Activated CD8-positive, alpha-beta memory T cell treated with anti-CD3 and anti-CD28 coated beads, Interleukin-2, amount 50 U/mL, for 1 hour (primary cell): ENCODE measurements around the gene CD33.
"Not testable (repeated sequence)": the region's sequence is repeated elsewhere in the genome, so short reads cannot be mapped to it uniquely, and the experiment has no call there.

Experiments
- DNase-seq: peaks from one replicate; pipeline ENCODE4 v3.0.0-alpha.2; 2020; ENCODE audit errors: extremely low read depth

CD33 gene

GRCh38 chr19:51224898-51225393 is at the start of gene CD33:
Gene CD33 (plus strand): TSS chr19:51225080. CDS start chr19:51225119, 39 bp downstream.
- not testable (repeated sequence) for DNase-seq

- DNase-seq, result no peak
These were observed 45.6 kb upstream of the CD33 start for GRCh38 chr19:51179256-51179655.

- DNase-seq, result no peak
These were observed 43.4 kb upstream of the CD33 start for GRCh38 chr19:51181377-51181912.

- DNase-seq, result no peak
These were observed 42.9 kb upstream of the CD33 start for GRCh38 chr19:51181913-51182419.

- DNase-seq, result no peak
These were observed 41.3 kb upstream of the CD33 start for GRCh38 chr19:51183629-51184028.

GRCh38 chr19:51185069-51185867 is 39.6 kb upstream of the CD33 start:
- no peak for DNase-seq

- DNase-seq, result no peak
These were observed 39.0 kb upstream of the CD33 start for GRCh38 chr19:51185868-51186215.

- DNase-seq, result no peak
These were observed 38.6 kb upstream of the CD33 start for GRCh38 chr19:51186323-51186722.

GRCh38 chr19:51187395-51188226 is 37.3 kb upstream of the CD33 start:
- no peak for DNase-seq

GRCh38 chr19:51188227-51188559 is 36.7 kb upstream of the CD33 start:
- no peak for DNase-seq

- no peak for DNase-seq
These were observed 32.2 kb upstream of the CD33 start for GRCh38 chr19:51192689-51193088.

- DNase-seq, result no peak
These were observed 30.2 kb upstream of the CD33 start for GRCh38 chr19:51194527-51195315.

GRCh38 chr19:51195316-51195586 is 29.6 kb upstream of the CD33 start:
- DNase-seq, result no peak

GRCh38 chr19:51195616-51196015 is 29.3 kb upstream of the CD33 start:
- no peak for DNase-seq

GRCh38 chr19:51196181-51196580 is 28.7 kb upstream of the CD33 start:
- no peak for DNase-seq

GRCh38 chr19:51198641-51199040 is 26.2 kb upstream of the CD33 start:
- DNase-seq, result no peak

- no peak for DNase-seq
These were observed 24.7 kb upstream of the CD33 start for GRCh38 chr19:51200071-51200666.

GRCh38 chr19:51201712-51202111 is 23.2 kb upstream of the CD33 start:
- DNase-seq, result no peak

GRCh38 chr19:51203916-51204315 is 21.0 kb upstream of the CD33 start:
- DNase-seq, result no peak

- DNase-seq, result no peak
These were observed 20.6 kb upstream of the CD33 start for GRCh38 chr19:51204321-51204720.

- no peak for DNase-seq
These were observed 17.1 kb upstream of the CD33 start for GRCh38 chr19:51207747-51208146.
